HG03457 (cell line): ENCODE data around the gene AFF3.
"Not testable (repeated sequence)": the region's sequence is repeated elsewhere in the genome, so short reads cannot be mapped to it uniquely, and the experiment has no call there.

ENCODE experiments used
- ATAC-seq: cut with Tn5 transposase; IDR thresholded peaks from one replicate; pipeline ENCODE4 v1.9.1; 2021; ENCODE audit warnings: moderate number of reproducible peaks; ENCODE audit not compliant: unreplicated experiment

The AFF3 gene

GRCh38 chr2:99977966-99978365 is 164.4 kb downstream of the AFF3 start:
- no peak for ATAC-seq

- no peak for ATAC-seq
Measured at GRCh38 chr2:99975386-99975785, 167.0 kb downstream of the AFF3 start.

GRCh38 chr2:99974682-99975375 is 167.6 kb downstream of the AFF3 start:
- no peak for ATAC-seq

GRCh38 chr2:99974275-99974674 is 168.1 kb downstream of the AFF3 start:
- ATAC-seq, result no peak

- no peak for ATAC-seq
Measured at GRCh38 chr2:99971326-99971900, 171.0 kb downstream of the AFF3 start.

- no peak for ATAC-seq
Measured at GRCh38 chr2:99970292-99970868, 172.0 kb downstream of the AFF3 start.

- no peak for ATAC-seq
Measured at GRCh38 chr2:99961196-99961913, 181.0 kb downstream of the AFF3 start.

GRCh38 chr2:99960790-99961189 is 181.6 kb downstream of the AFF3 start:
- ATAC-seq, result no peak

GRCh38 chr2:99960291-99960690 is 182.1 kb downstream of the AFF3 start:
- no peak for ATAC-seq

- no peak for ATAC-seq
Measured at GRCh38 chr2:99959261-99960014, 183.0 kb downstream of the AFF3 start.

GRCh38 chr2:99957332-99958133 is 184.9 kb downstream of the AFF3 start:
- ATAC-seq, result no peak

- no peak for ATAC-seq
Measured at GRCh38 chr2:99956232-99957030, 186.0 kb downstream of the AFF3 start.

- no peak for ATAC-seq
Measured at GRCh38 chr2:99953750-99954149, 188.6 kb downstream of the AFF3 start.

GRCh38 chr2:99949963-99950362 is 192.4 kb downstream of the AFF3 start:
- no peak for ATAC-seq

GRCh38 chr2:99949530-99949929 is 192.9 kb downstream of the AFF3 start:
- ATAC-seq, result no peak

GRCh38 chr2:99948010-99948409 is 194.4 kb downstream of the AFF3 start:
- no peak for ATAC-seq

GRCh38 chr2:99947366-99947765 is 195.0 kb downstream of the AFF3 start:
- not testable (repeated sequence) for ATAC-seq

- ATAC-seq, result no peak
Measured at GRCh38 chr2:99944019-99944418, 198.4 kb downstream of the AFF3 start.

- no peak for ATAC-seq
Measured at GRCh38 chr2:99942561-99943347, 199.6 kb downstream of the AFF3 start.
